Testis (tissue), 3 donors: Measurements from ENCODE around the gene PAQR8. TPM values are rescaled to one million over a fixed set of nuclear protein-coding genes. Genes with fewer than 3 reads are reported as not detected.

ENCODE experiments used
- DNase-seq: peaks from one replicate; pipeline ENCODE4 v3.0.0-alpha.2; 2019
- H3K27ac ChIP-seq, 2 donors: fragments of 200-600 bp; sonication (generic); one replicate each; pipeline ENCODE4 v1.5.1; 2019
- H3K27me3 ChIP-seq: fragments of 200-600 bp; sonication (generic); one replicate; pipeline ENCODE4 v1.5.1; 2019
- H3K36me3 ChIP-seq: fragments of 200-600 bp; sonication (generic); one replicate; pipeline ENCODE4 v1.5.1; 2017; ENCODE audit warnings: low read depth; ENCODE audit errors: missing control alignments
- H3K4me1 ChIP-seq: fragments of 200-600 bp; sonication (generic); one replicate; pipeline ENCODE4 v1.5.1; 2019
- H3K4me3 ChIP-seq, 2 donors: fragments of 200-600 bp; sonication (generic); one replicate each; pipeline ENCODE4 v1.5.1; 2017 to 2019
- H3K9me3 ChIP-seq: fragments of 200-600 bp; sonication (generic); one replicate; pipeline ENCODE4 v1.5.1; 2017
- CTCF ChIP-seq, 3 experiments: fragments of 450-650 bp in 2 of 3; fragments of 200-600 bp in 1 of 3; sonication (generic) in 1 of 3; IDR thresholded peaks; one replicate each; pipeline ENCODE4 v1.5.1; 2016 to 2019; ENCODE audit warnings: antibody characterized with exemption in 3 of 3, mild to moderate bottlenecking in 2 of 3, moderate library complexity in 1 of 3
- POLR2A ChIP-seq: fragments of 450-650 bp; IDR thresholded peaks from one replicate; pipeline ENCODE4 v1.6.1; 2017; ENCODE audit warnings: antibody characterized with exemption, mild to moderate bottlenecking, moderate library complexity
- WGBS, 2 donors: methylation state at CpG; one replicate each; pipeline ENCODE4 v1.1.5; 2018; 5-methylcytosine and 5-hydroxymethylcytosine counted together
- intact Hi-C: fragments of 100-400 bp; cut with DNase I; formaldehyde crosslinking; loops from one replicate; pipeline ENCODE4 v1.15.1; 2023; ENCODE audit warnings: low total_unique reads
- polyA plus RNA-seq: library from polyadenylated mRNA; stranded (reverse); fragments of 350-450 nt; fragmentation: Illumina TruSeq; extraction: RNeasy Lipid Tissue Mini Kit (QIAGEN cat#74804); gene quantifications from one replicate; pipeline ENCODE4 v1.2.3, GENCODE V29; 2014; ENCODE audit warnings: low read depth, low replicate concordance; ENCODE audit not compliant: insufficient read depth
- total RNA-seq, 2 donors: library from RNA; depleted of rRNA; stranded (reverse); fragments of >200 nt; gene quantifications; one replicate each; pipeline ENCODE4 v1.2.3, GENCODE V29; 2016

The PAQR8 gene
- total and polyA plus RNA-seq, 3 donors from 2014 or later, result 8.3 to 11.0 (median 9.0) TPM

GRCh38 chr6:52393780-52394179 lies 31.8 kb downstream of the PAQR8 start:
- Histone ChIP-seq H3K27me3 (no peaks in the 10 kb centered on the region), H3K36me3 (no peaks in the 10 kb centered on the region), H3K4me3 (no peak overlapping the region), H3K9me3 (no peaks in the 10 kb centered on the region), H3K27ac (no peak overlapping the region), H3K4me1 (peaks cover 10% of the 10 kb centered on the region)
- no peak for DNase-seq
- TF ChIP-seq POLR2A (no peak), CTCF (IDR thresholded peaks at IDR 0.05) (no peak)
- intact Hi-C loops, result loop anchor here (10.0 kb wide), 1 partner anchor 109 kb away; the partner anchor contains the start of gene MCM3
- WGBS, 2 donors, result 94 to 100% methylated on average over 1 of the region's 1 CpG

- Histone ChIP-seq H3K9me3 (no peaks in the 10 kb centered on the region), H3K27me3 (no peaks in the 10 kb centered on the region), H3K27ac (no peak overlapping the region), H3K4me1 (peaks cover 10% of the 10 kb centered on the region), H3K36me3 (no peaks in the 10 kb centered on the region), H3K4me3 (no peak overlapping the region)
- TF ChIP-seq POLR2A (no peak), CTCF (IDR thresholded peaks at IDR 0.05) (no peak)
- DNase-seq, result no peak
- intact Hi-C loops, result loop anchor here (10.0 kb wide), 1 partner anchor 109 kb away; the partner anchor contains the start of gene MCM3
- 79 to 87% methylated on average over 4 of the region's 4 CpGs for WGBS, 2 donors
These were observed 32.3 kb downstream of the PAQR8 start for GRCh38 chr6:52394251-52394666.

GRCh38 chr6:52395969-52396368 lies 34.0 kb downstream of the PAQR8 start:
- WGBS, 2 donors, result 82 to 89% methylated on average over 2 of the region's 2 CpGs
- no peak for DNase-seq
- Histone ChIP-seq H3K4me3 (no peak overlapping the region), H3K27ac (no peak overlapping the region), H3K4me1 (peaks cover 9% of the 10 kb centered on the region), H3K27me3 (no peaks in the 10 kb centered on the region), H3K9me3 (no peaks in the 10 kb centered on the region), H3K36me3 (no peaks in the 10 kb centered on the region)
- TF ChIP-seq POLR2A, result no peak
- no peak for TF ChIP-seq CTCF (IDR thresholded peaks at IDR 0.05)
- intact Hi-C loops, result loop anchor here (10.0 kb wide), 1 partner anchor 111 kb away; the partner anchor contains the start of gene MCM3

GRCh38 chr6:52399511-52400312 lies 37.8 kb downstream of the PAQR8 start:
- WGBS, 2 donors, result 36 to 40% methylated on average over 3 of the region's 3 CpGs
- Histone ChIP-seq H3K4me3 (no peak overlapping the region), H3K36me3 (no peaks in the 10 kb centered on the region), H3K27ac (no peak overlapping the region), H3K27me3 (no peaks in the 10 kb centered on the region), H3K4me1 (peaks cover 9% of the 10 kb centered on the region), H3K9me3 (no peaks in the 10 kb centered on the region)
- intact Hi-C loops, result loop anchor here (10.0 kb wide), 1 partner anchor 115 kb away; the partner anchor contains the start of gene MCM3
- peak; percentile 70 for DNase-seq
- TF ChIP-seq CTCF (IDR thresholded peaks at IDR 0.05) (peak; percentile 70 to 87 (median 77)), POLR2A (no peak)
